ENCODE data around the gene FSTL3. TPM values are rescaled to one million over a fixed set of nuclear protein-coding genes. Genes with fewer than 3 reads are reported as not detected.

The FSTL3 gene
- total RNA-seq, 1 experiment from 2014 or later = 6.8 TPM

DNA sequence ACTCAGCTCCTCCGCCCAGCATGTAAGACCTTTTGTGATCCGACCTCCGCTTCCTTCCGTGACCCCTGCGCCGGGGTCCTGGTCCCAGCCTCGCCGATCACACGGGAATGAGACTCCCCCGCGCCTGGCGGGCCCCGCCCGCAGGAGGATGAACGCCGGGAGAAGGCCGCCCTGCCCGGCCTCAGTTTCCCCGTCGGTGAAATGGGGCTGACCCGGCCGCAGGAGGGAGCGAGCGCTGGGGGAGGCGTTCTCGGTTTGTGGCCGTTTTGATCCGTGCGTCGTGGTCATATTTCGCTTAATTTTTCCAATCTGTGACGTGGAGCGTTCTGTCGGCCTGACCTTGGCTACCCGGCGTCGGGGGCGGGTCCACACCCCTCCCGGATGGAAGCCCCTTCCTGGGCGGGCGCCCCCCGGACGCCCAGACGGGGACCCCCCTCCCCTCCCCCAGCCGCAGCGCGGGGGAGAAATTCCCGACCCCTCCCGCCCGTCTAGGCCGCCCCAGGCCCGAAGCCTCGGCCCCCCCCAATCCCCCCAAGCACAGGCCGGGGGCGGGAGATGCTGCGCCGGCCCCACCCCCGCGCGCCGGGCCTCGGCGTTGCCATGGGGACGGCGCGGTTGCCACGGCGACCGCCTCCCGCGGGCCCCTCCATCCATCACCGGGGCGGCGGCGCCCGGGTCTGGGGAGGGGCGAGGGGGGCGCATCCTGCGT is 43.6 kb downstream of the FSTL3 start:
- no peaks in the 10 kb centered on the region for H4K20me1 ChIP-seq (ENCODE audit: control insufficient read depth, insufficient read depth, insufficient read length)
- no peaks in the 10 kb centered on the region for H3K23me2 ChIP-seq (ENCODE audit: insufficient read length, low read depth, low read length, poor library complexity, severe bottlenecking)
- H3T11ph ChIP-seq (ENCODE audit: low read length) = no peak overlapping the region
- Mint-ChIP-seq H3K27ac (no peak overlapping the region), H3K27me3 (ENCODE audit: low read depth) (peaks cover 3% of the 10 kb centered on the region; the same call in 1 of the 2 replicates), H3K4me1 (peaks cover 7 to 9% of the 10 kb centered on the region in 2 experiments; a peak in 3 of 4 replicates), H3K4me3 (no peak overlapping the region), H3K9me3 (peaks cover 4 to 8% of the 10 kb centered on the region in 2 experiments; a peak in 4 of 5 replicates), H3K36me3 (ENCODE audit: insufficient read depth in 1 of 3, low read depth in 3 of 3) (peaks cover 6 to 9% (median 8%) of the 10 kb centered on the region in 3 experiments; a peak in 6 of 7 replicates)
- no peak overlapping the region for H3K23ac ChIP-seq (ENCODE audit: insufficient read length, low read depth, low read length)
- H2BK120ac ChIP-seq (ENCODE audit: low read depth, low read length, poor library complexity, severe bottlenecking) = no peak overlapping the region
- H3K4me2 ChIP-seq (ENCODE audit: insufficient read depth, insufficient read length, low read length) = no peak overlapping the region
- no peak overlapping the region for H3K14ac ChIP-seq (ENCODE audit: insufficient read depth, low read length)
- DNase-seq = no peak
- WGBS (ENCODE audit: extremely low coverage, insufficient read length, low lambda C conversion rate) = no CpG with 5 or more reads among the region's 79 CpGs
- H2BK12ac ChIP-seq (ENCODE audit: insufficient read length, low read depth, low read length) = no peak overlapping the region
- no peak overlapping the region for H2AFZ ChIP-seq (ENCODE audit: low read length)
- no peak overlapping the region for H2AK5ac ChIP-seq (ENCODE audit: insufficient read length, low read length)
- H4K91ac ChIP-seq (ENCODE audit: insufficient read length, low read depth, low read length) = no peak overlapping the region
- no peak overlapping the region for H3K9ac ChIP-seq (ENCODE audit: extremely low read depth, insufficient read length, low read length)
- no peak overlapping the region for H2BK15ac ChIP-seq (ENCODE audit: low read depth, low read length)
- no peaks in the 10 kb centered on the region for H3K79me2 ChIP-seq (ENCODE audit: insufficient read depth, low read length)
- no peak overlapping the region for H3K27ac ChIP-seq (ENCODE audit: insufficient read length, low read depth, low read length)
- H2BK20ac ChIP-seq (ENCODE audit: low read depth, low read length, poor library complexity, severe bottlenecking) = no peak overlapping the region
- H4K5ac ChIP-seq (ENCODE audit: insufficient read length, low read depth, low read length) = no peak overlapping the region
- no peak overlapping the region for H3K56ac ChIP-seq (ENCODE audit: insufficient read length, low read depth, low read length)
- TF ChIP-seq, protein P1, sequence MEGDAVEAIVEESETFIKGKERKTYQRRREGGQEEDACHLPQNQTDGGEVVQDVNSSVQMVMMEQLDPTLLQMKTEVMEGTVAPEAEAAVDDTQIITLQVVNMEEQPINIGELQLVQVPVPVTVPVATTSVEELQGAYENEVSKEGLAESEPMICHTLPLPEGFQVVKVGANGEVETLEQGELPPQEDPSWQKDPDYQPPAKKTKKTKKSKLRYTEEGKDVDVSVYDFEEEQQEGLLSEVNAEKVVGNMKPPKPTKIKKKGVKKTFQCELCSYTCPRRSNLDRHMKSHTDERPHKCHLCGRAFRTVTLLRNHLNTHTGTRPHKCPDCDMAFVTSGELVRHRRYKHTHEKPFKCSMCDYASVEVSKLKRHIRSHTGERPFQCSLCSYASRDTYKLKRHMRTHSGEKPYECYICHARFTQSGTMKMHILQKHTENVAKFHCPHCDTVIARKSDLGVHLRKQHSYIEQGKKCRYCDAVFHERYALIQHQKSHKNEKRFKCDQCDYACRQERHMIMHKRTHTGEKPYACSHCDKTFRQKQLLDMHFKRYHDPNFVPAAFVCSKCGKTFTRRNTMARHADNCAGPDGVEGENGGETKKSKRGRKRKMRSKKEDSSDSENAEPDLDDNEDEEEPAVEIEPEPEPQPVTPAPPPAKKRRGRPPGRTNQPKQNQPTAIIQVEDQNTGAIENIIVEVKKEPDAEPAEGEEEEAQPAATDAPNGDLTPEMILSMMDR (conservative IDR thresholded peaks at IDR 0.05) = no peak
- no peak overlapping the region for H2BK5ac ChIP-seq (ENCODE audit: insufficient read length, low read length)
- H4K8ac ChIP-seq (replicated peaks; ENCODE audit: insufficient read length, low read depth, low read length) = no peak overlapping the region
- no peaks in the 10 kb centered on the region for H3K79me1 ChIP-seq (ENCODE audit: insufficient read depth, low read depth, low read length, poor library complexity, severe bottlenecking)
- H3K27me3 ChIP-seq (ENCODE audit: insufficient read depth, low read length) = no peaks in the 10 kb centered on the region
- no peak overlapping the region for H3K18ac ChIP-seq (ENCODE audit: insufficient read length, low read depth, low read length)
- H3K4me1 ChIP-seq (ENCODE audit: insufficient read depth, low read length) = no peaks in the 10 kb centered on the region
- no peak overlapping the region for H3K4ac ChIP-seq (ENCODE audit: low read depth, low read length)
- H3K9me3 ChIP-seq (ENCODE audit: control insufficient read depth, low read depth, low read length) = no peaks in the 10 kb centered on the region

Data from H9 (cell line).